ENCODE results near the gene DAB2IP.

- no peak for TF ChIP-seq CTCF (conservative IDR thresholded peaks at IDR 0.05; ENCODE audit: low read depth in 2 of 2)
- no peak for TF ChIP-seq POLR2AphosphoS5 (IDR thresholded peaks at IDR 0.05; ENCODE audit: low read depth)
- no peak for TF ChIP-seq CREB1 (CRISPR knock-in tag; IDR thresholded peaks at IDR 0.05; ENCODE audit: low read depth)
- TF ChIP-seq ZNF331 (CRISPR knock-in tag; IDR thresholded peaks at IDR 0.05; ENCODE audit: low read depth) = no peak
- no peak for TF ChIP-seq REST (IDR thresholded peaks at IDR 0.05; ENCODE audit: unreplicated experiment)
- TF ChIP-seq EZH2 (IDR thresholded peaks at IDR 0.05; ENCODE audit: low read depth, unreplicated experiment) = no peak
- no peak for TF ChIP-seq EZH2phosphoT487 (IDR thresholded peaks at IDR 0.05; ENCODE audit: unreplicated experiment)
- no peak for TF ChIP-seq JUNB (IDR thresholded peaks at IDR 0.05; ENCODE audit: unreplicated experiment)
- no peak for TF ChIP-seq ZNF114 (CRISPR knock-in tag; IDR thresholded peaks at IDR 0.05)
- TF ChIP-seq ETS1 (IDR thresholded peaks at IDR 0.05) = no peak
- no peak for TF ChIP-seq ZNF462 (CRISPR knock-in tag; IDR thresholded peaks at IDR 0.05)
- no peak for TF ChIP-seq STAT1 (IDR thresholded peaks at IDR 0.05; ENCODE audit: unreplicated experiment)
- TF ChIP-seq NANOG (IDR thresholded peaks at IDR 0.05; ENCODE audit: borderline replicate concordance) = no peak
Observed at GRCh38 chr9:121658166-121658565, 6.7 kb downstream of the DAB2IP start.

All from GM23338 (cell line).